Measurements from ENCODE around the gene TEX11.
A peak's percentile ranks its signal among the peaks of the same experiment; 100 is the strongest.
"Not testable (repeated sequence)": the region's sequence is repeated elsewhere in the genome, so short reads cannot be mapped to it uniquely, and the experiment has no call there.

Gene TEX11

DNA sequence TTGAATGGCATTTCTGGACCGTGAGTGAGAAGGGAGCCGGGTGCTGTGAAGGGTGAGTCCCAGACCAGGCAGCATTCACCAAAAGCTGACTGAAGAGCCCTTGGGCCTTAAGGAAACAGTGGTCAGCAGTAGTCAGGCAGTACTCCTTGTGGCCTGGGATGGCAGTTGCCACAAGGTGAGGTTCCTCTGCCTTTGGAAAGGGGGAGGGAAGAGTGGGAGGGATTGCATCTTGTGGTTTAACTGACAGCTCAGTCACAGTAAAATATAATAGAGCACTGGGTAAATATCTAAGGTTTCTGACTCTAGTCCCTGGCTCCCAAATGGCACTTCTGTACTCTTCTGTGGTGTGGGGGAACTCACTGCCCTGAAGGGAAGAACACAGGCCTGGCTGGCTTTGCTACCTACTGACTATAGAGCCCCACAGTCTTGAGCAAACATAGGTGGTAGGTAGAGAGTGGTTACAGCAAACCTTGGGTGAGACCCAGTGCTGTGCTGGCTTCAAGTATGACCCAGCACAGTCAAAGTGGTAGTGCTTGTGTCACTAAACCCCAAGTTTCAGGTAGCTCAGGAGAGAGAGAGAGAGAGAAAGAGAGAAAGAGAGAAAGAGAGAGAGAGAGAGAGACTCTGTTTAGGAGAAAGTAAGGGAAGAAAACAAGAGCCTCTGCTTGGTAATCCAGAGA, 154.2 kb downstream of the TEX11 start:
- DNase-seq: peak; percentile 3

- DNase-seq: not testable (repeated sequence)
Observed at GRCh38 chrX:70733774-70734173, 174.7 kb downstream of the TEX11 start.

DNA sequence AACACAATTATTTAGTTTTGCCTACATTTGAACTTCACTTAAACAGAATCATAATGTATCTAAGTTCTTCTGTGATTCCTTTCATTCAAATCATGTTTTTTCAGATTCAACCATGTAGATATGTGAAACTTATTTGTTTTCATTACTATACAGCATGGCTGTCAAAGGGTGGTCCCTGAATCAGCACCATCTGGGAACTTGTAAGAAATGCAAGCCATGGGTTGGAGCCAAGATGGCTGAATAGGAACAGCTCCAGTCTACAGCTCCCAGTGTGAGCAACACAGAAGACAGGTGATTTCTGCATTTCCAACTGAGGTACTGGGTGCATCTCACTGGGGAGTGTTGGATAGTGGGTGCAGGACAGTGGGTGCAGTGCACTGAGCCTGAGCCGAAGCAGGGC, 180.6 kb downstream of the TEX11 start:
- not testable (repeated sequence) for DNase-seq

DNA sequence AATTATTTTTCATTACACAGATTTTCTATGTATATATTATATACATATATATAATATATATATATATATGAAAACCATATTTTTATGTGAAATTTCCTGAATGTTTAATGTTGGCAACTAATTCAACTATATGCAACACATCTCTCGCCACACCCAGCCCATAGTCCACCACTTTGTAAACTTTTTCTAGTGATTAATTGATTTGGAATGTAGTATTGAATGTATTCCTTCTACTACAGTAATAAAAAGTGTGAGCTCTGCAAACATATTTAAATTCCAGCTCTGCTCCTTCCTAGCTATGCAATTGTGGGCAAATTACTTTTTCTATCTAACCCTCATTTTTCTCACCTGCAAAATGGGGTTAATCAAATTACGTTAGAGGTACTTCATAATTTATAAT, 187.8 kb downstream of the TEX11 start:
- DNase-seq: no peak

GRCh38 chrX:70711336-70711735, 197.2 kb downstream of the TEX11 start:
- DNase-seq: not testable (repeated sequence)

- no peak for DNase-seq
Observed at GRCh38 chrX:70694339-70695122, 214.0 kb downstream of the TEX11 start.

- not testable (repeated sequence) for DNase-seq
Observed at GRCh38 chrX:70679455-70679854, 229.1 kb downstream of the TEX11 start.

DNA sequence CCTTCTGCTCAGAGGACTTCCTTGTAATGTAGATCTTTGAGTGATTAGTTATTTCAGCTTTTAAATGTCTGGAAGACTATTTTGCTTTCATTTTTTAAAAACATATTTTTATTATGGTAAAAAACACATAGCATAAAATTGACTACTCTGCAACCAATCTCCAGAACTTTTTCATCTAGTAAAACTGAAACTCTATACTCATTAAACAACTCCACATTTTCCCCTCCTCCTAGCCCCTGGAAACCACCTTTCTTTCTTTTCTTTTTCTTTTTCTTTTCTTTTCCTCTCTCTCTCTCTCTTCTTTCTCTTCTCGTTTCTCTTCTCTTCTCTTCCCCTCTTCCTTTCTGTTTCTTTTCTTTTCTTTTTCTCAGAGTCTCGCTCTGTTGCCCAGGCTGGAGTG, 233.2 kb downstream of the TEX11 start:
- no peak for DNase-seq

- DNase-seq: no peak
Observed at GRCh38 chrX:70672326-70672725, 236.2 kb downstream of the TEX11 start.

DNA sequence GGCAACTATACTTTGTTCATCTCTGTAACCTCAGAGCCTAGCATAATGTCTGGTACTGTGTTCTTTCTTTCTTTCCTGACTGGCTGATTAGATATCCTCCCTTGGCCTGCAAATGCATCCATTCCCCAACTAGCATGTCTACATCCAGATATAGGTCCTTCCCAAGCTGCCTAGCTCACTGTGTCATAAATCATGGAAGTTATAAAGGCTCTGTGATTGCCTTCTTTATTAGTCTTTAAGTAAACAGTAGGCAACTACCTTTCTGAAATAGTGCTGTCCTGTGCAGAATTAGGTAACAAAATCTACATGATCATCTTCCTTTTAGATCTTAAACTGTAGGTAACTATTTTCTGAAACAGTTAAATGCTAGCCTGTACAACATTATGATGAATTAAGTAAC, 239.4 kb downstream of the TEX11 start:
- no peak for DNase-seq

GRCh38 chrX:70664726-70665125, 243.8 kb downstream of the TEX11 start:
- no peak for DNase-seq

DNA sequence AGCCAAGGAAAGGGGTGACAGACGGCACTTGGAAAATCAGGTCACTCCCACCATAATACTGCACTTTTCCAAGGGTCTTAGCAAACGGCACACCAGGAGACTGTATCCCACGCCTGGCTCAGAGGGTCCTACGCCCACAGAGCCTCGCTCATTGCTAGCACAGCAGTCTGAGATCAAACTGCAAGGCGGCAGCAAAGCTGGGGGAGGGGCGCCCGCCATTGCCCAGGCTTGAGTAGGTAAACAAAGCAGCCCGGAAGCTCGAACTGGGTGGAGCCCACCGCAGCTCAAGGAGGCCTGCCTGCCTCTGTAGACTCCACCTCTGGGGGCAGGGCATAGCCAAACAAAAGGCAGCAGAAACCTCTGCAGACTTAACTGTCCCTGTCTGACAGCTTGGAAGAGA, 247.4 kb downstream of the TEX11 start:
- DNase-seq: not testable (repeated sequence)

- not testable (repeated sequence) for DNase-seq
Observed at GRCh38 chrX:70657546-70657945, 251.0 kb downstream of the TEX11 start.

DNA sequence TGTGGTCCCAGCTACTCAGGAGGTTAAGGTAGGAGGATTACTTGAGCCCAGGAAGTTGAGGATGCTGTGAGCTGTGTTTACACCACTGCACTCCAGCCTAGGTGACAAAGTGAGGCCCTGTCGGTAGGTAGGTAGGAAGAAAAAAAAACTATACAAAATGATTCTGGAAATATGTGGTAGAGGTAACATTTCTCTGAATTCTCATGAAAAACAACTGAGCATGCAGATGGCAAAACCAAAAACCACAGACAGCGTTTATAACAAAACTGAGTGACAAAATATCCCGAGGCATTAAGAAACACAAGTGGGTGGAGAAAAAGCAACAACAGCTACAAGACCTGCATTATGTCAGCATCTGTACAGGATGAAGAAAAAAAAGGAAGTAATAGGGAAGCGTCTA, 252.2 kb downstream of the TEX11 start:
- DNase-seq: no peak

GRCh38 chrX:70647910-70648309, 260.6 kb downstream of the TEX11 start:
- not testable (repeated sequence) for DNase-seq

DNA sequence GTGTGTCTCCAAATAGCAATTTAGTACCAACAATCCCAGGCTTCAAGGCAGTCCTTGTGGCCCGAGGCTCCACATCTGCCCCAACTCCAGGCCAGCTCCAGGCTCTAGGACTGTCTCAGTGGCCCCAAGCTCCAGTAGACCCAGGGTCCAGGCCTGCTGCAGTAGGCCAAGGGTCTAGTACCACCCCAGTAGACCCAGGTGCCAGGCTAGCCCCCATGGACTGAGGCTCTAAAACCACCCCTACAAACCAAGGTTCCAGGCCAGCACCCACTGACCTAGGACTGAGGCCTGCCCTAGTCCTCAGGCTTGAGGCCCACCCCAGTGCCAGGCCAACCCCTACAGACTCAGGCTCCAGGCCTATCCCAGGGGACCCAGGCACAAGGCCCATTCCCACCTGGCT, 272.3 kb downstream of the TEX11 start:
- DNase-seq: no peak

- DNase-seq: no peak
Observed at GRCh38 chrX:70635669-70636068, 272.8 kb downstream of the TEX11 start.

DNA sequence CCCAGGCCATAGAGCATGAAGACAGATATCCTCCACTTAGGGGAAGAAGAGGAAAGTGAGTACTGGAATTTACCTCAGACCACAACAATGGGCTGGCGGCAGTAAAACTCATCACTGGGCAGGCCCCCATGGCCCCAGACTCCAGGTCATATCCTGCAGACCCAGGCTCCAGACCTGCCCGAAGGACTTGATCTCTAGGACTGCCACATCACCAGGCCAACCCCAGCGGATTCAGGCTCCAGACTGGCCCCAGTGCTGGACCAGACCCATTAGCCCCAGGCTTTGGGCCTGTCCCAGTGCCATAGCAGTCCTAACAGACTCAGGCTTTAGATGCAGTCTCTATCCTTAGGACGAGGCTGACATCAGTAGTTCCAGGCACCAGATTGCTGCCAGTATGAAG, 273.3 kb downstream of the TEX11 start:
- no peak for DNase-seq

DNA sequence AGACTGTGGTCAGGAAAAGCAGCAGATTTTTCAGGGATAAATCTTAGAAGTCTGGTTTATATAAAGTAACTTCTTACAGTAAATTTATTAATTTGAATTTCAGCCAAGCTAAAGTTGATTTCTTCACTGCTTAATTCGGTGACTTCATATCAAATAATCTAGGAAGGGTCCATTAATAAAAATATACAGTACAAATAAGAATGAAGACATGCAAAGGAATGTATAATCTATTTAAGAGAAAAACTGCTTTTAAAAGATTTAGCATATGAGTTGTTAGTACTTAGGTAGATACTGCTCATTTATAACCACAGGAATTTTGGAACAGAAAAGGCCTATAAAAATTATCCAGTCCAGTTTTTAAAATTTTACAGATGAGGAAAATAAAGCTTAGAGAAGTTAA, 286.8 kb downstream of the TEX11 start:
- DNase-seq: no peak

GRCh38 chrX:70618467-70618866, 290.0 kb downstream of the TEX11 start:
- DNase-seq: no peak

- DNase-seq: no peak
Observed at GRCh38 chrX:70613295-70613694, 295.2 kb downstream of the TEX11 start.

DNA sequence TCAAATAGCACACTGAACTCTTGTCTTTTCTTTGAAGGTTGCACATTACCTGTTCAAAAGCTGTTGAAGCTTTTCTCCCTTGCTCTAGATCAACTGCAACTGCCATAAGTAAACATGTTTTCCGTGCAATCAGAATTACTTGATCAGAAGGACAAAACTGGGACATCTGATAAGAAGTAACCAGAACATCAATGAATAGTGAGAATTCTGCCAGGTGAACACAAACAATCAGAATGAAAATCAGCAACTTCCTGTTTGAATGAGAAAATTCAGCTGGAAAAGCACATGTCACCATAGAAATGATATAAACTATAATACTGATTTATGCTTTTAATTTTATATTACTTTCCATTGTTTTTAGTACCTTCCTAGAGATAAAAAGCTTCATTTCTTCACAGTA, 303.2 kb downstream of the TEX11 start:
- DNase-seq: no peak

DNA sequence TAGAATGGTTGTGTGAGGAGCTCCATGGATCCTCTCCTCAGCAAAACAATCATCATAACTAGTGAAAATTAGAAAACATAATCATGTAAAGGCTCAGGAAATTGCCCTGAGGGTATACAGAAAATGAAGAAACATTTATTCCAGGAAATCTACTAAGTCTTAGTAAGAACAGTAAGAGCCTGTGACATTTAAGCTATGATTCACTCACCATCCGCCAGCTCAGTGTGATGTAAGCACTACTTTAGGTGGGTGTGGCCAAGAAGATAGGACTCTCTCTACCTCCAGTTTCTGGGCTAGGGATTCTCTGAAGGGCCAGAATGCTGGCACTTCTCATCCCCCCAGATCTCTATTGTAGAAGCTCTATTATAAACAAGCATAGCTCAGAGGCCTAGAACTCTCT, 316.4 kb downstream of the TEX11 start:
- DNase-seq: peak; percentile 49

DNA sequence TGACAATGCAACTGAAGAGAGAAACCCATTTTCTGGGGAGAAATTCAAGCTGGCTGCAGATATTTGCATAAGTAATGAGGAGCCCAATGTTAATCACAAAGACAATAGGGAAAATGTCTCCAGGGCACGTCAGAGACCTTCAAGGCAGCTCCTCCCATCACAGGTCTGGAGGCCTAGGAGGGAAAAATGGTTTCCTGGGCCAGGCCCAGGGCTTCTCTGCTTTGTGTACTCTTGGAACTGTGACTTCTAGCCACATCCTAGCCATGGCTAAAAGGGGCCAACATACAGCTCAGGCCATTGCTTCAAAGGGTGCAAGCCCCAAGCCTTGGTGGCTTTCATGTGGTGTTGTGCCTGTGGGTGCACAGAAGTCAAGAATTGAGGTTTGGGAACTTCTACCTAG, 321.4 kb downstream of the TEX11 start:
- not testable (repeated sequence) for DNase-seq

- no peak for DNase-seq
Observed at GRCh38 chrX:70577442-70577841, 331.1 kb downstream of the TEX11 start.

Data from stimulated activated CD4-positive, alpha-beta T cell treated with anti-CD3 and anti-CD28 coated beads, Interleukin-15, amount 100 ng/mL, for 24 hours (primary cell).